CD4-positive, alpha-beta T cell (primary cell): Measurements from ENCODE around the gene LOXL1. TPM values are rescaled to one million over a fixed set of nuclear protein-coding genes. Genes with fewer than 3 reads are reported as not detected.
A peak's percentile ranks its signal among the peaks of the same experiment; 100 is the strongest.

Source experiments
- ATAC-seq: fragments of 200-7000 bp; cut with Tn5 transposase; one replicate; pipeline ENCODE4 v1.10.0; 2022; ENCODE audit warnings: mild to moderate bottlenecking; ENCODE audit not compliant: poor library complexity
- CTCF ChIA-PET: fragments of 350-600 bp; sonication (Branson Sonifier 250); formaldehyde crosslinking; loops from one replicate; lab custom pipeline; 2021; ENCODE audit warnings: antibody characterized with exemption, inconsistent platforms; lab: Charles Lee
- POLR2A ChIA-PET: fragments of 350-600 bp; sonication (Branson Sonifier 250); formaldehyde crosslinking; loops from one replicate; lab custom pipeline; 2021; ENCODE audit warnings: antibody characterized with exemption, inconsistent platforms; lab: Charles Lee
- DNase-seq, 14 experiments: peaks; one replicate each; pipeline ENCODE4 v3.0.0-alpha.2; 2013 to 2020; ENCODE audit warnings: mixed read lengths in 2 of 14
- H3K27ac ChIP-seq, 2 donors: one replicate each; pipeline versions ENCODE4 v1.5.1 to v1.7.0; 2013; ENCODE audit warnings: low read length in 2 of 2, low read depth in 1 of 2, mild to moderate bottlenecking in 1 of 2
- H3K27me3 ChIP-seq, 2 experiments: 1 replicate in 1 of 2; 2 replicates in 1 of 2; pipeline versions ENCODE4 v1.6.1 to v1.7.0; 2013; ENCODE audit warnings: low read length in 2 of 2, control low read depth in 1 of 2, mild to moderate bottlenecking in 1 of 2, moderate library complexity in 1 of 2; ENCODE audit not compliant: insufficient read depth in 2 of 2, control insufficient read depth in 1 of 2
- H3K36me3 ChIP-seq: one replicate; pipeline ENCODE4 v1.6.1; 2013; ENCODE audit warnings: low read length, control low read depth; ENCODE audit not compliant: insufficient read depth
- H3K4me1 ChIP-seq: one replicate; pipeline ENCODE4 v1.6.1; 2013; ENCODE audit warnings: low read length, control low read depth; ENCODE audit not compliant: insufficient read depth
- H3K4me3 ChIP-seq: one replicate; pipeline ENCODE4 v1.5.1; 2013; ENCODE audit warnings: mild to moderate bottlenecking, low read length, moderate library complexity
- H3K9me3 ChIP-seq, 2 experiments: 1 replicate in 1 of 2; 2 replicates in 1 of 2; pipeline versions ENCODE4 v1.6.1 to v1.7.0; 2013; ENCODE audit warnings: low read length in 2 of 2, mild to moderate bottlenecking in 2 of 2, control low read depth in 1 of 2, moderate library complexity in 1 of 2; ENCODE audit not compliant: control insufficient read depth in 1 of 2, insufficient read depth in 1 of 2
- H3K27ac Mint-ChIP-seq: one replicate; pipeline ENCODE4 v1.8.0; 2020; ENCODE audit warnings: mixed read lengths
- H3K27me3 Mint-ChIP-seq: one replicate; pipeline ENCODE4 v1.8.0; 2021; ENCODE audit warnings: mixed read lengths
- H3K36me3 Mint-ChIP-seq: one replicate; pipeline ENCODE4 v1.8.0; 2021; ENCODE audit warnings: low read depth, mixed read lengths
- H3K4me1 Mint-ChIP-seq: one replicate; pipeline ENCODE4 v1.8.0; 2021; ENCODE audit warnings: low read depth, mixed read lengths
- H3K4me3 Mint-ChIP-seq: one replicate; pipeline ENCODE4 v1.8.0; 2020; ENCODE audit warnings: mild to moderate bottlenecking, mixed read lengths
- H3K9me3 Mint-ChIP-seq: one replicate; pipeline ENCODE4 v1.8.0; 2020; ENCODE audit warnings: mixed read lengths
- CTCF ChIP-seq: fragments of 200-600 bp; IDR thresholded peaks from one replicate; pipeline ENCODE4 v1.8.0; 2022; ENCODE audit warnings: antibody characterized with exemption, mild to moderate bottlenecking
- intact Hi-C, 2 experiments: fragments of 100-400 bp; cut with DNase I in 1 of 2; cut with micrococcal nuclease in 1 of 2; formaldehyde crosslinking; loops; one replicate each; pipeline versions ENCODE4 v1.15.1 to v1.9.0; 2023 to 2025; cut with DNase I, micrococcal nuclease
- total RNA-seq, 174 experiments: library from RNA in 2 of 174; stranded (reverse) in 2 of 174; gene quantifications; one replicate each; pipeline ENCODE4 v1.2.3 and lab custom pipeline; 2021 to 2026

The LOXL1 gene
- total RNA-seq, 2 experiments from 2014 or later = 3.0 to 3.5 TPM

GRCh38 chr15:73930371-73930770 lies 4.1 kb downstream of the LOXL1 start:
- H3K36me3 Mint-ChIP-seq = no peaks in the 10 kb centered on the region
- CTCF ChIA-PET = no interaction called here
- Histone ChIP-seq H3K36me3 (no peaks in the 10 kb centered on the region), H3K4me3 (no peak overlapping the region), H3K27ac (no peak overlapping the region), H3K4me1 (peaks cover 78% of the 10 kb centered on the region), H3K9me3 (no peaks in the 10 kb centered on the region), H3K27me3 (no peaks in the 10 kb centered on the region)
- no peak for ATAC-seq
- no peak for DNase-seq
- POLR2A ChIA-PET = no interaction called here
- H3K9me3 Mint-ChIP-seq = no peaks in the 10 kb centered on the region
- no peaks in the 10 kb centered on the region for H3K27me3 Mint-ChIP-seq
- peak overlapping the region; percentile 48 for H3K4me3 Mint-ChIP-seq
- peaks cover 16% of the 10 kb centered on the region for H3K4me1 Mint-ChIP-seq
- TF ChIP-seq CTCF = no peak
- intact Hi-C loops = no loop called here
- no peak overlapping the region for H3K27ac Mint-ChIP-seq

- no peaks in the 10 kb centered on the region for H3K9me3 ChIP-seq
- no peak for ATAC-seq
- TF ChIP-seq CTCF = no peak
- H3K4me1 ChIP-seq = peaks cover 77% of the 10 kb centered on the region
- H3K36me3 ChIP-seq = no peaks in the 10 kb centered on the region
- Mint-ChIP-seq H3K4me3 (peak overlapping the region; percentile 48), H3K4me1 (peaks cover 13% of the 10 kb centered on the region), H3K36me3 (no peaks in the 10 kb centered on the region), H3K9me3 (no peaks in the 10 kb centered on the region), H3K27me3 (no peaks in the 10 kb centered on the region), H3K27ac (no peak overlapping the region)
- ChIA-PET CTCF (no interaction called here), POLR2A (interaction anchor here (0.5 kb wide), 1 partner anchor 1066 kb away, joined by 3 read pairs; no protein-coding TSS in a partner anchor)
- H3K27ac ChIP-seq = no peak overlapping the region
- intact Hi-C loops = no loop called here
- H3K4me3 ChIP-seq = no peak overlapping the region
- no peaks in the 10 kb centered on the region for H3K27me3 ChIP-seq
- DNase-seq = no peak
Measured at GRCh38 chr15:73930790-73931281, 4.6 kb downstream of the LOXL1 start.

GRCh38 chr15:73931441-73931840 lies 5.2 kb downstream of the LOXL1 start:
- no peak overlapping the region for H3K4me3 ChIP-seq
- ChIA-PET POLR2A (interaction anchor here (0.5 kb wide), 1 partner anchor 1065 kb away, joined by 3 read pairs; no protein-coding TSS in a partner anchor), CTCF (no interaction called here)
- intact Hi-C loops = no loop called here
- peaks cover 77% of the 10 kb centered on the region for H3K4me1 ChIP-seq
- Mint-ChIP-seq H3K27ac (no peak overlapping the region), H3K27me3 (no peaks in the 10 kb centered on the region), H3K4me1 (peaks cover 13% of the 10 kb centered on the region), H3K4me3 (no peak overlapping the region), H3K9me3 (no peaks in the 10 kb centered on the region), H3K36me3 (no peaks in the 10 kb centered on the region)
- DNase-seq (no peak), ATAC-seq (no peak)
- H3K27me3 ChIP-seq = no peaks in the 10 kb centered on the region
- no peaks in the 10 kb centered on the region for H3K9me3 ChIP-seq
- no peak for TF ChIP-seq CTCF
- no peaks in the 10 kb centered on the region for H3K36me3 ChIP-seq
- H3K27ac ChIP-seq = no peak overlapping the region
